CD4-positive, alpha-beta T cell (primary cell): ENCODE measurements around the gene GLCCI1. TPM values are rescaled to one million over a fixed set of nuclear protein-coding genes. Genes with fewer than 3 reads are reported as not detected.

Source experiments
- ATAC-seq: fragments of 200-7000 bp; cut with Tn5 transposase; one replicate; pipeline ENCODE4 v1.10.0; 2022; ENCODE audit warnings: mild to moderate bottlenecking; ENCODE audit not compliant: poor library complexity
- CTCF ChIA-PET: fragments of 350-600 bp; sonication (Branson Sonifier 250); formaldehyde crosslinking; loops from one replicate; lab custom pipeline; 2021; ENCODE audit warnings: antibody characterized with exemption, inconsistent platforms; lab: Charles Lee
- POLR2A ChIA-PET: fragments of 350-600 bp; sonication (Branson Sonifier 250); formaldehyde crosslinking; loops from one replicate; lab custom pipeline; 2021; ENCODE audit warnings: antibody characterized with exemption, inconsistent platforms; lab: Charles Lee
- DNase-seq, 14 experiments: peaks; one replicate each; pipeline ENCODE4 v3.0.0-alpha.2; 2013 to 2020; ENCODE audit warnings: mixed read lengths in 2 of 14
- H3K27ac ChIP-seq, 2 donors: one replicate each; pipeline versions ENCODE4 v1.5.1 to v1.7.0; 2013; ENCODE audit warnings: low read length in 2 of 2, low read depth in 1 of 2, mild to moderate bottlenecking in 1 of 2
- H3K27me3 ChIP-seq, 2 experiments: 1 replicate in 1 of 2; 2 replicates in 1 of 2; pipeline versions ENCODE4 v1.6.1 to v1.7.0; 2013; ENCODE audit warnings: low read length in 2 of 2, control low read depth in 1 of 2, mild to moderate bottlenecking in 1 of 2, moderate library complexity in 1 of 2; ENCODE audit not compliant: insufficient read depth in 2 of 2, control insufficient read depth in 1 of 2
- H3K36me3 ChIP-seq: one replicate; pipeline ENCODE4 v1.6.1; 2013; ENCODE audit warnings: low read length, control low read depth; ENCODE audit not compliant: insufficient read depth
- H3K4me1 ChIP-seq: one replicate; pipeline ENCODE4 v1.6.1; 2013; ENCODE audit warnings: low read length, control low read depth; ENCODE audit not compliant: insufficient read depth
- H3K4me3 ChIP-seq: one replicate; pipeline ENCODE4 v1.5.1; 2013; ENCODE audit warnings: mild to moderate bottlenecking, low read length, moderate library complexity
- H3K9me3 ChIP-seq, 2 experiments: 1 replicate in 1 of 2; 2 replicates in 1 of 2; pipeline versions ENCODE4 v1.6.1 to v1.7.0; 2013; ENCODE audit warnings: low read length in 2 of 2, mild to moderate bottlenecking in 2 of 2, control low read depth in 1 of 2, moderate library complexity in 1 of 2; ENCODE audit not compliant: control insufficient read depth in 1 of 2, insufficient read depth in 1 of 2
- H3K27ac Mint-ChIP-seq: one replicate; pipeline ENCODE4 v1.8.0; 2020; ENCODE audit warnings: mixed read lengths
- H3K27me3 Mint-ChIP-seq: one replicate; pipeline ENCODE4 v1.8.0; 2021; ENCODE audit warnings: mixed read lengths
- H3K36me3 Mint-ChIP-seq: one replicate; pipeline ENCODE4 v1.8.0; 2021; ENCODE audit warnings: low read depth, mixed read lengths
- H3K4me1 Mint-ChIP-seq: one replicate; pipeline ENCODE4 v1.8.0; 2021; ENCODE audit warnings: low read depth, mixed read lengths
- H3K4me3 Mint-ChIP-seq: one replicate; pipeline ENCODE4 v1.8.0; 2020; ENCODE audit warnings: mild to moderate bottlenecking, mixed read lengths
- H3K9me3 Mint-ChIP-seq: one replicate; pipeline ENCODE4 v1.8.0; 2020; ENCODE audit warnings: mixed read lengths
- intact Hi-C, 2 experiments: fragments of 100-400 bp; cut with DNase I in 1 of 2; cut with micrococcal nuclease in 1 of 2; formaldehyde crosslinking; loops; one replicate each; pipeline versions ENCODE4 v1.15.1 to v1.9.0; 2023 to 2025; cut with DNase I, micrococcal nuclease
- total RNA-seq, 174 experiments: library from RNA in 2 of 174; stranded (reverse) in 2 of 174; gene quantifications; one replicate each; pipeline ENCODE4 v1.2.3 and lab custom pipeline; 2021 to 2026
- TF ChIP-seq, protein P1 (sequence below): fragments of 200-600 bp; IDR thresholded peaks from one replicate; pipeline ENCODE4 v1.8.0; 2022; ENCODE audit warnings: antibody characterized with exemption, mild to moderate bottlenecking

GLCCI1 gene
- total RNA-seq, 2 experiments from 2014 or later: 22.2 to 22.3 TPM

- ATAC-seq: no peak
- no peak overlapping the region for H3K4me3 Mint-ChIP-seq
- Histone ChIP-seq H3K9me3 (no peaks in the 10 kb centered on the region), H3K27me3 (no peaks in the 10 kb centered on the region), H3K36me3 (peaks cover 3% of the 10 kb centered on the region), H3K4me1 (no peaks in the 10 kb centered on the region), H3K4me3 (no peak overlapping the region), H3K27ac (no peak overlapping the region)
- no peaks in the 10 kb centered on the region for H3K9me3 Mint-ChIP-seq
- H3K36me3 Mint-ChIP-seq: peaks cover 35% of the 10 kb centered on the region
- H3K27me3 Mint-ChIP-seq: no peaks in the 10 kb centered on the region
- ChIA-PET POLR2A (no interaction called here), CTCF (interaction anchor here (1.2 kb wide), 1 partner anchor 10 kb away, joined by 3 read pairs; no protein-coding TSS in a partner anchor)
- TF ChIP-seq, protein P1, sequence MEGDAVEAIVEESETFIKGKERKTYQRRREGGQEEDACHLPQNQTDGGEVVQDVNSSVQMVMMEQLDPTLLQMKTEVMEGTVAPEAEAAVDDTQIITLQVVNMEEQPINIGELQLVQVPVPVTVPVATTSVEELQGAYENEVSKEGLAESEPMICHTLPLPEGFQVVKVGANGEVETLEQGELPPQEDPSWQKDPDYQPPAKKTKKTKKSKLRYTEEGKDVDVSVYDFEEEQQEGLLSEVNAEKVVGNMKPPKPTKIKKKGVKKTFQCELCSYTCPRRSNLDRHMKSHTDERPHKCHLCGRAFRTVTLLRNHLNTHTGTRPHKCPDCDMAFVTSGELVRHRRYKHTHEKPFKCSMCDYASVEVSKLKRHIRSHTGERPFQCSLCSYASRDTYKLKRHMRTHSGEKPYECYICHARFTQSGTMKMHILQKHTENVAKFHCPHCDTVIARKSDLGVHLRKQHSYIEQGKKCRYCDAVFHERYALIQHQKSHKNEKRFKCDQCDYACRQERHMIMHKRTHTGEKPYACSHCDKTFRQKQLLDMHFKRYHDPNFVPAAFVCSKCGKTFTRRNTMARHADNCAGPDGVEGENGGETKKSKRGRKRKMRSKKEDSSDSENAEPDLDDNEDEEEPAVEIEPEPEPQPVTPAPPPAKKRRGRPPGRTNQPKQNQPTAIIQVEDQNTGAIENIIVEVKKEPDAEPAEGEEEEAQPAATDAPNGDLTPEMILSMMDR: no peak
- no peaks in the 10 kb centered on the region for H3K4me1 Mint-ChIP-seq
- intact Hi-C loops: no loop called here
- DNase-seq: no peak
- no peak overlapping the region for H3K27ac Mint-ChIP-seq
Measured at GRCh38 chr7:8078418-8078817, 109.8 kb downstream of the GLCCI1 start.

DNA sequence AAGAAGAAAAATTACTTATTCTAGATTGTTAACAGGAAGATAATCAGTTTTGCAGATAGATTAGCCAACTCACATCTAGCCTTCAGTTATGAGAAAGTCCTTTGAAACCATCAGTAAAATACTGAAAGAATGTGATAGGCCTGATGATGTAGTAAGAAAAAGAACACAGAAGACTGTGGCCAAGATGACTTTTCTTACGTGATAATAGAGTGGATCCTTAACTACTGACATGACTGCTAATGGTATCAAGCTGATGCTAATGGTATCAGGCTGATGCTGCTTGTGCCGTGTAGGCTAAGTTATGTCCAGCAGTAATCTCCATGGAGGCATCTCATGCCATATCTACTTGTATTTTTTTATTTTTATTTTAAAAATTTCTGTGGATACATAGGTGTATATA lies 114.2 kb downstream of the GLCCI1 start:
- Histone ChIP-seq H3K27ac (no peak overlapping the region), H3K9me3 (no peaks in the 10 kb centered on the region), H3K4me3 (no peak overlapping the region), H3K27me3 (no peaks in the 10 kb centered on the region), H3K36me3 (peaks cover 32% of the 10 kb centered on the region), H3K4me1 (no peaks in the 10 kb centered on the region)
- Mint-ChIP-seq H3K4me1 (peaks cover 8% of the 10 kb centered on the region), H3K27ac (no peak overlapping the region), H3K27me3 (no peaks in the 10 kb centered on the region), H3K9me3 (no peaks in the 10 kb centered on the region), H3K36me3 (peaks cover 43% of the 10 kb centered on the region), H3K4me3 (no peak overlapping the region)
- ATAC-seq: no peak
- CTCF ChIA-PET: no interaction called here
- TF ChIP-seq, protein P1: no peak
- intact Hi-C loops: no loop called here
- no peak for DNase-seq
- POLR2A ChIA-PET: no interaction called here

- no peak for DNase-seq
- H3K27me3 Mint-ChIP-seq: no peaks in the 10 kb centered on the region
- intact Hi-C loops: no loop called here
Measured at GRCh38 chr7:8084836-8085235, 116.2 kb downstream of the GLCCI1 start.

More at GRCh38 chr7:8084836-8085235, 116.2 kb downstream of the GLCCI1 start:
- Histone ChIP-seq H3K4me3 (no peak overlapping the region), H3K9me3 (no peaks in the 10 kb centered on the region), H3K27ac (no peak overlapping the region), H3K36me3 (peaks cover 29% of the 10 kb centered on the region), H3K4me1 (no peaks in the 10 kb centered on the region), H3K27me3 (no peaks in the 10 kb centered on the region)
- TF ChIP-seq, protein P1: no peak
- CTCF ChIA-PET: interaction anchor here (0.7 to 1.1 kb wide), 2 partner anchors 41 to 105 kb away, joined by 3 to 4 read pairs; no protein-coding TSS in a partner anchor
- H3K27ac Mint-ChIP-seq: peak overlapping the region; percentile 4
- H3K4me1 Mint-ChIP-seq: peaks cover 10% of the 10 kb centered on the region
- no peaks in the 10 kb centered on the region for H3K9me3 Mint-ChIP-seq
- H3K36me3 Mint-ChIP-seq: peaks cover 51% of the 10 kb centered on the region
- POLR2A ChIA-PET: interaction anchor here (1.4 kb wide), 1 partner anchor 11 kb away, joined by 3 read pairs; no protein-coding TSS in a partner anchor
- ATAC-seq: no peak
- H3K4me3 Mint-ChIP-seq: no peak overlapping the region
